HG02981 (cell line): Measurements from ENCODE around the gene AHCTF1.
"Not testable (repeated sequence)": the region's sequence is repeated elsewhere in the genome, so short reads cannot be mapped to it uniquely, and the experiment has no call there.

ENCODE experiments used
- ATAC-seq: cut with Tn5 transposase; IDR thresholded peaks from one replicate; pipeline ENCODE4 v1.9.1; 2021; ENCODE audit warnings: mild to moderate bottlenecking, moderate library complexity; ENCODE audit not compliant: unreplicated experiment

AHCTF1 gene

DNA sequence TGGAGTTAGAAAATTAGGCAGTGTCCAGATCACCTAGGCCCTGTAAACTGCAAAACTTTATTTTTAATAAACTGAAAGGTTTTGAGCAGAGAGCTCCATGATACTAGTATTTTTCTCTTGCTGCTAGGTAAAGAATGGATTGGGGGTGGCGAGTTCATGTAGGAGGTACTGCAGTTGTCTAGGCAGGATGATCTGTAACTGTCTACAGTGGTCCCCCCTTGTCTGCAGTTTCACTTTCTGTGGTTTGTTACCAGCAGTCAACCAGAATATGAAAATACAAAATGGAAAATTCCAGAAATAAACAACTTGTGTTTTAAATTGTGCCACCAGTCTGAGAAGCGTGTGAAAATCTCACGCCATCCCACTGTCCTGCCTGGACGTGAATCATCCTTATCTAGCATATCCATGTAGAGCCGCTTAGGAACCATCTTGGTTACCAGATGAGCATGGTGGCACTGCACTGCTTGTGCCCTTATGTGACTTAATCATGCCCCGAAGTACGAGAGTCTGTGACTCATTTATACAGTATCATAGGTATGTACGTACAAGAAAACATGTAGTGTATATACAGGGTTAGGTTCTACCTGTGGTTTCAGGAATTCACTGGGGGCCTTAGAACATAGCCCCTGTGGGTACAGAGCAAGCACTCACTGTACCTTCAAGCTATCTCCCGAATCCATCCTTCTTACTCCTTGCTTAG, 94.2 kb downstream of the AHCTF1 start:
- no peak for ATAC-seq

DNA sequence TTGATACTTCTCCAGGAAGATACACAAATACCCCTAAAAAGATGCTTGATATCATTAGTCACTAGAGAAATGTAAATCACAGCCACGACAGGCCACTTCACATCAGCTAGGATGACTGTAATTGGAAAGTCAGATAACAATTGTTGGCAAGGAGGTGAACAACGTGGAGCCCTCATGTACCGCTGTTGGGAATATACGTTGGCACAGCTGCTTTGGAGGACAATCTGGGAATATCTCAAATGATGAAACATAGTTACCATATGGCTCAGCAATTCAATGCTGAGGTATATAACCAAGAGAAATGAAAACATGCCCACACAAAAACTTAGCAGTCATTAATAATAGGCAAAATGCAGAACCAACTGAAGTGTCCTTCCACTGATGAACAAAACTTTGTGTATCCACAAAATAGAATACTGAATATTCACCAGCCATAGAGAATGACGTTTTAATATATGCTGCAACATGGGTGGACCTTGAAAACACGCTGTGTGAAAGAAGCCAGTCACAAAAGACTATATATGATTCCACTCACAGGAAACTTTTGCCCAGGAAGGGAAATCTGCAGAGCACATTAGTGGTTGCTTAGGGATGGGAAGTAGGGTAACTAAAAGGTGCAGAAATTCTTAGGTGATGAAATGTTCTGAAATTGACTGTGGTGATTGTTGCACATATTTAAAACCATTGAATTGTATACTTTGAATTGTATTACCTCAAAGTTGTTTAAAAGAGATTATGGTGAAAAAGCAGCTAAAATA, 95.4 kb downstream of the AHCTF1 start:
- ATAC-seq = no peak

DNA sequence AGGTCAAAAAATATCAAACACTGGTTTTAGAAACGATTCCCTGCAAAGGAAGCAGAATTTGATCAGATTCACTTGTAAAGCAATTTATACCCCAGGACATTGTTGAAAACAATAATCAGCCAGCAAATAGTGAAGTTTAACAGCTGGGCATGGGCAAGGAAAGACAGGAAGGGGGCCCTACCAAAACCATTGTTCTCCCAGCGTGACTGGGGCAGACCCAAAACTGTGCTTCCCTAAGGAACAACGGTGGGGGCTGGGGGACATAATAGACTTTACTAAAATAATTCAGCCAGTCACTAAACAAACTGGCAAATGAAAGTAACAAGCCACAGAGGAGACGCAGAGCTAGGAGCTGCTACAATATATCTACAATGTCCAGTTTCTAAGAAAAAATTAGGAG, 100.2 kb downstream of the AHCTF1 start:
- no peak for ATAC-seq

DNA sequence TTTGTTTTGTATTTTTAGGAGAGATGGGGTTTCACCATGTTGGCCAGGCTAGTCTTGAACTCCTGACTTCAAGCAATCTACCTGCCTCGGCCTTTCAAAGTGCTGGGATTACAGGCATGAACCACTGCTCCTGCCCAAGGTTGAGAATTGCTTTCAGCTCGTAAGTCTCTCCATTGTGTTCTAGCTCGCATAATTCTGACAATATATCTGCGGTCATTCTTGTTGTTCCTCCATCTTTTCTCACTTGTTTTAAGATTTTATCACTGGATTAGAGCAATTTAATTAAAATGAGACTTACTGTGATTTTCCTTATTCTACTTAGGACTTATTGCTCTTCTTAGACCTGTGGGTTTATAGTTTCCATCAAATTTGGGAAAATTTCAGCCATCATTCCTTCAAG, 102.9 kb downstream of the AHCTF1 start:
- ATAC-seq = no peak

DNA sequence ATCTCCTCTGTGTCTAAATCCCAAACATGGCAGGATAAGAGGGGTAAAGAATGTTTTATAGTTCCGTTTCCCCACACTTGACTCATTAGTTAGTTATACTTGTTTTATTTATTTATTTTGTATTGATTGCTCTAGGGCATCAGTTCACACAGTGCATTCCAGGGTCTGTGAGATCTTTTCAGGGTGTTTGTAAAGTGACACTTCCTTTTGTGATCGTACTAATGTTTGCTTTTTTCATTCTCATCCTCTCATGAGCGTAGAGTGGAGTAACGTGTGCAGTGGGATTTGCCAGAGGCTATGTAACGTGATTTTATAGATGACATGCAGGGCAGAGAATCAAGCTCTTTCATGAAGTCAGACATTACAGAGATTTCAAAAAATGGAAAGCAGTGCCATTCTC, 104.4 kb downstream of the AHCTF1 start:
- ATAC-seq = no peak

DNA sequence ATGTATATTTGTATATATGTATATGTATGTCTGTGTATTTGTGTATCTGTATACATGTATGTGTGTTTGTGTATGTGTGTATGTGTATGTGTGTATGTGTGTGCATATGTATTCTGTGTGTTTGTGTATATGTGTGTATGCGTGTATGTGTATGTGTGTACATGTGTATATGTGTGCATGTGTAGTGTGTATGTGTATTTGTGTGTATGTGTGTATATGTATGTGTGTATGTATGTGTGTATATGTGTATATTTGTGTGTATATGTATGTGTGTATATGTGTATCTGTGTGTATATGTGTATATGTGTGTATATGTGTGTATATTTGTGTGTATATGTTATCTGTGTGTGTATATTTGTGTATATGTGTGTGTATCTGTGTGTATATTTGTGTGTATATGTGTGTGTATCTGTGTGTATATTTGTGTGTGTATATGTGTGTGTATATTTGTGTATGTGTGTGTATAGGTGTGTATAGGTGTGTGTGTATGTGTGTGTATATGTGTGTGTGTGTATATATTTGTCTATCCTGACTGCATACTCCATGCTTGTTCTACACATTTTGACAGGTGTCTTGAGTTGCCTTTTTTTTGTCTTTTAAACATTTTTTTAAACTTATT, 106.1 kb downstream of the AHCTF1 start:
- no peak for ATAC-seq

DNA sequence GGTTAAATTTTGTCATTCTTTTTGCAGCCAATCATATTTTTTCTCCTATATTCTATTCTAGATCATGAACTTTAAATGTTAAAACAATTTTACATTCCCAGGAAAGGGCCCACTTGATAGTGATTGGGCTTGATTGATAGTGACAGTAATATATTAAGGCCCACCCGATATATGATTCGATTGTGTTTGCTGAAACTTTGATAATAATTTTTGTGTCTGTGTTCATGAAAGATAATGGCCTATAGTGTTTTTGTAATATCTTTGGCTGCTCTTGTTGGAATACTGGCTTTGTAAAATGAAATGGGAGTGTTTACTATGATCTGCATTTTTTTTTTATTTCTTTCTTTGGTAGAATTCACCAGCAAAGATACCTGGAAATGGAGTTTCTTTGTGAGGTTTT, 107.2 kb downstream of the AHCTF1 start:
- no peak for ATAC-seq

DNA sequence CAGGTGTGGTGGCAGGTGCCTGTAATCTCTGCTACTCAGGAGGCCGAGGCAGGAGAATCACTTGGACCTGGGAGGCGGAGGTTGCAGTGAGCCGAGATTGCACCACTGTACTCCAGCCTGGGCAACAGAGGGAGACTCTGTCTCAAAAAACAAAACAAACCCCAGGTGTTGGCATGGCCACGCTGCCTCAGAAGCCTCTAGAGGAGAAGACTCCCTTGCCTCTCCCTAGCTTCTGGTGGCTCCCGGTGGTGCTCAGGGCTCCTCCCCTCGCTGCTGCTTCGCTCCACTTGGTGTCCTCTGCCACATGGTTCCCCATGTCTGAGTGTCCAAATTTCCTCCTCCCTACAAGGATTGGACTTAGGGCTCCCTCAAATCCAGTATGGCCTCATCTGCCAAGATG, 109.6 kb downstream of the AHCTF1 start:
- ATAC-seq = not testable (repeated sequence)

DNA sequence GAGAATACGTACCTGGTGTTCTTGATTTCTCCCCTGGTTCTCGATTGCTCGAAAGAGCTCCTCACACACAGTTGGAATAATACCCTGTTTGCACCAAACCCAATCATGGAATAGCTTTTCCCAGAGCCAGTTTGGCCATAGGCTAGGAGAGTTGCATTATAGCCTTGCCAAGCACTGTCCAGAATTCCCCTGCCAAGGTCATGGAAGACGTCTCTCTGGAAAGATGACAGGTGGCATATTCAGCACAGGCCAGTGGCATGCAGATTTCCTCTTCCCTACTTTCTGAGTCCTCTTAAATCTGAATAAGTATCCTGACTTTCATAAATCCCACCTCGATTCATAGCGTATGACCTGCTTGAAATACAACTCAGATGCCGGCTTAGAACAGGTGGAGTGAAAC, 111.1 kb downstream of the AHCTF1 start:
- no peak for ATAC-seq

DNA sequence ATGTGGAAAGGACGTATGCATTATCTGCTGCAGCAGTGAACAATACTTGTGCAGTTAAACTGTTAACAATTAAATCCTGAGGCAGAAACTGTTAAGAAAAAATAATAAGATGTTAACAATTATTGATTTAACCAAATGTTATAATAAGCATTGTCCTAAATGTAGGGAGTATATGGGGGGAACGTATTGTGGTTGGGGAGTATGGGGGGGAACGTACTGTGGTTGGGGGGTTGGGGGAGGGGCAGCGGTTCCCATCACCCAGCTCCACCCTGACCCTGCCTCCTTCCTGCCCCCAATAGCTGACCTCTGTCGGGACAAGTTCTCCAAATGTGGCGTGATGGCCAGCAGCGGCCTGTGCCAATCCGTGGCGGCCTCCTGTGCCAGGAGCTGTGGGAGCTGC, 114.0 kb downstream of the AHCTF1 start:
- ATAC-seq = not testable (repeated sequence)

DNA sequence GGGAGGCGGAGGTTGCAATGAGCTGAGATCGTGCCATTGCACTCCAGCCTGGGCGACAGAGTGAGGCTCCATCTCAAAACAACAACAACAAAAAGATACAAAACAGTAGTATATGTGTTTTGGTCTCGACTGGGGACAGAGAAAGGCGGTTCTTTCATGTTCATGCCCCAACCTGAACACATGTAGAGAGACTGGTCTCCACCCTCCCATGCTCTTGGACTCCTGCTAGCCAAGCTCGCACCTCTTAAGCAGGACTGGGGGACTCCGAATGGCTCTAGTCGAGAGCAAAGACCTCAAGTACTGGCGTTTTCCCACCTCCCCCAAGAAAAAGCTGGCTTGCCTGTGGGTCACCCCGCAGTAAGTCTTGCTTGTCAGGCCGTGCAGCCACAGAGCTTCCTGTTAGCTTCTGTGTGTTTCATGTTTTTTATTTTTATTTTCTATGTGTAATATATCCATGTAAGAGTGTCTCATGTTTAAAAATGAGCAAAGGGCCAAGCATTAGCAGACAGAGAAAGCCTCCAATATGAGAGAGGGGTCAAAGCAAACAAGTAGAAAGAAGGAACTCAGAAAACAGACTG, 116.0 kb downstream of the AHCTF1 start:
- no peak for ATAC-seq

DNA sequence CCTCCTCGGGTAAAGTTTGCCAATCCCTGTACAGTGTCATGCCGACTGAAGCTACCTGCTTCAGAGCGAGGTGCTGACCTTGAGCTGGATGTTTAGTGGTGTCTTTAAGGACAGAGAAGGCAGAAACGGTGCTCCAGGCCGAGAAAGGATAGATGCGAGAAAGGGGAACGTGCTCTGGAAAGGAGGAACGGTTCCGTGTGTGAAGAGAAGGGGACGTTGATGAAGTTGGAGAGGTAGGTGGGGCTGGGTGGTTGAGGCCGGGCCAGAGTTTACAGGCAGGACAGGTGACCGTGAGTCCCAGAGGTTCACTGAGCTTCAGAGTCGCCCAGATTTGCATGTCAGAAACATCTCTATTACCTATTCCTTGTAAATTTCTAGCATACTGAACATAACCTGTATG, 116.9 kb downstream of the AHCTF1 start:
- ATAC-seq = no peak

DNA sequence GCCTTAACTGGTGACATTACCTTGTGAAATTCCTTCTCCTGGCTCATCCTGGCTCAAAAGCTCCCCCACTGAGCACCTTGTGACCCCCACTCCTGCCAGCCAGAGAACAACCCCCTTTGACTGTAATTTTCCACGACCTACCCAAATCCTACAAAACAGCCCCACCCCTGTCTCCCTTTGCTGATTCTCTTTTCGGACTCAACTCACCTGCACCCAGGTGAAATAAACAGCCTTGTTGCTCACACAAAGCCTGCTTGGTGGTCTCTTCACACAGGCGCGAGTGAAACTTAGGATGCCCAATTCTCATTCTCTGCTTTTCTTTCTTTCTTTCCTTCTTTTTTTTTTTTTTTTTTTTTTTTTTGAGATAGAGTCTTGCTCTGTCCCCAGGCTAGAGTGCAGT, 118.4 kb downstream of the AHCTF1 start:
- not testable (repeated sequence) for ATAC-seq

DNA sequence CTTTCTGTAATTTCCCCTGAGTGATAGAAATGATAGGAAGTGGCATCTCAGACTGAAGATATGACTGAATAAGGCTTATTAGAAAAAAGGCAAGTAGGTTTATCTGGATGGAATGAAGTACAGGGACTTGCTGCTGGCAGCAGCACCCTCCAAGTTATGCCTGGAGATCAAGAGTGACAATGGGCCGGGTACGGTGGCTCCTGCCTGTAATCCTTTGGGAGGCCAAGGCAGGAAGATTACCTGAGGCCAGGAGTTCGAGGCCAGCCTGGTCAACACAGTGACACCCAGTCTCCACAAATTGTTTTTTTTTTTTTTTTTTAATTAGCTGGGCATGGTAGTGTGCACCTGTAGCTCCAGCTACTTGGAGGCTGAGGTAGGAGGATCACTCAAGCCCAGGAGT, 119.8 kb downstream of the AHCTF1 start:
- ATAC-seq = no peak

DNA sequence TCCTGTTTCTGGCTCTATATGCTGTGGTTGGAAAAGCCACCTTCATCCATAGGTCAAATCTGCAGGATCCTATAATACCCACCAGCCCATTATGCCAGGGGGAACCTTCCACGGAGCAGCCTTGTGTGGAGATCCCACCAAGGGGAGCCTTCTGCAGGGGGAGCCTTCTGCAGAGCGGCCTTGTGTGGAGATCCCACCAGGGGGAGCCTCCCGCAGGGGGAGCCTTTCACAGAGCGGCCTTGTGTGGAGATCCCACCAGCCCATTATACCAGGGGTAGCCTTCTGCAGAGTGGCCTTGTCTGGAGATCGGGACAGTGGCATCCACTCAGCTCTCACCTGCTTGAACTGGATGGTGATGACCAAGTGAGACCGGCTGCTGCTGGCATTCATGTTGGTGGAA, 122.3 kb downstream of the AHCTF1 start:
- ATAC-seq = no peak

DNA sequence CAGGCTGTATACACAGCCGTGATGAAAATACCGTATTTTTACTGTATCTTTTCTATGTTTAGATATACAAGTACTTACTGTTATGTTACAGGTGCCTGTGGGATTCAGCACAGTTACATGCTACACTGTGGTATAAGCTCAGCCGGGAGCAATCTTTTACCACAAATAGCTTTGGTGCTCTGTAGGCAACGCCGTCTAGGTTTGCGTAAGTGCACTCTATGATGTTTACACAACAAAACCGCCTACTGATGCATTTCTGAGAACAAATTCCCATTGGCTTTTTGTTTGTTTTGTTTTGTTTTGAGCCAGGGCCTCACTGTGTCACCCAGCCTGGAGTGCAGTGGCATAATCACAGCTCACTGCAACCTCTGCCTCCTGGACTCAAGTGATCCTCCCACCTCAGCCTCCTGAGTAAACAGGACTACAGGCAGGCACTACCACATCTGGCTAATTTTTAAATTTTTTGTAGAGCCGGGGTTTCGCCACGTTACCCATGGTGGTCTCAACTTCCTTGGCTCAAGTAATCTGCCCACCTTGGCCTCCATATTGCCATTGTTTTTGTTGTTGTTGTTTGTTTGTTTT, 126.5 kb downstream of the AHCTF1 start:
- ATAC-seq = no peak

DNA sequence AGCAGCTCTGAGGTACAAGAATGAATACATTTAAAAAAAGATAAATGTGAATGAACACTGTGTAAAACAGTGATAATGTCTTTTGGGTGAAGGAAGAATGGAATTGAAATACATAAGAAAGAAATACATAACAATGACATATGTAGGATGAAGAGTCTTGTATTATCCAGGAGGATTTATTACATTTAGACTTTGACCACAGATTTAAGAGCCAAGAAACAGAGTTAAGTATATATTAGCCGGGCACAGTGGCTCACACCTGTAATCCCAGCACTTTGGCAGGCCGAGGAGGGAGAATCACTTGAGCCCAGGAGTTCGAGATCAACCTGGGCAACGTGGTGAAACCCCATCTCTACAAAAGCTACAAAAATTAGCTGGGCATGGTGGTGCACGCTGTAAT, 127.9 kb downstream of the AHCTF1 start:
- no peak for ATAC-seq

DNA sequence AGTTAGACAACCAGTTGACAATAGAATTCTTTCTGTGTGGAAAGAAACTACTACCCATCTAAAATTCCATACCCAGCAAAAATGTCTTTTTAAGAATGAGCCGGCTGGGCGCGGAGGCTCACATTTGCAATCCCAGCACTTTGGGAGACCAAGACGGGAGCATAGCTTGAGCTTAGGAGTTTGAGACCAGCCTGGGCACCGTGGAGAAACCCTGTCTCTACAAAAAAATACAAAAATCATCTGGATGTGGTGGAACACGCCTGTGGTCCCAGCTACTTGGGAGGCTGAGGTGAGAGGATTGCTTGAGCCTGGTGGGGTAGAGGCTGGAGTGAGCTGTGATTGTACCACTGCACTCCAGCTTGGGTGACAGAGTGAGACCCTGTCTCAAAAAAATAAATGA, 128.4 kb downstream of the AHCTF1 start:
- no peak for ATAC-seq

DNA sequence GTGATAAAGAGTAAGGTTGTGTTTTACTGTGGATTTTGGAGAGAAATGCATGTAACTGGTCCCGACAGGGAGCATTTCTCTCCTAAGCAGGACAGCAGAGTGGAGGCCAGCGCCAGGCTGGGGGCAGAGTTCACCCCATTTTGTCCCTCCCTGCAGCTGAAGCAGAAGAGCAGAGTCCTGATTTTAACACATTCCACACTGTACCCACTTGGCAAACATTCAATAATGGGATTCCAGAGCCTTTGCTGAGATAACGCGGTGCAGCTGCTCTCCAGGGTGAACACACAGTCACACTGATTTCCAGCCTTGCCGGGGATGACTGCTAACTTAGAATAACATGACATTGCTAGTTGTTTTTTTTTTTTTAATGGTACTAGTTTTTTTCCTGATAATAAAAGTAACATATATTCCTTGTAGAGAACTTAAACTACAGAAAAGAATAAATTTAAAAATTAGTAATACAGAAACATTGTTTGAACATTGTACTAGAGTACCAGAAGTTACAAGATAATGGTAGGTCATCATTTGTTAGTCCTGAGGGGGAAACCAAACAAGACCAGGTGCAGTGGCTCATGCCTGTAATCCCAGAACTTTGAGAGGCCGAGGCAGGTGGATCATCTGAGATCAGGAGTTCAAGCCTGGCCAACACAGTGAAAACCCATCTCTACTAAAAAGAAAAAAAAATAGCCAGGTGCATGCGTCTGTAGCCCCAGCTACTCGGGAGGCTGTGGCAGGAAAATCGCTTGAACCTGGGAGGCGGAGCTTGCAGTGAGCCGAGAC, 130.3 kb downstream of the AHCTF1 start:
- ATAC-seq = no peak

DNA sequence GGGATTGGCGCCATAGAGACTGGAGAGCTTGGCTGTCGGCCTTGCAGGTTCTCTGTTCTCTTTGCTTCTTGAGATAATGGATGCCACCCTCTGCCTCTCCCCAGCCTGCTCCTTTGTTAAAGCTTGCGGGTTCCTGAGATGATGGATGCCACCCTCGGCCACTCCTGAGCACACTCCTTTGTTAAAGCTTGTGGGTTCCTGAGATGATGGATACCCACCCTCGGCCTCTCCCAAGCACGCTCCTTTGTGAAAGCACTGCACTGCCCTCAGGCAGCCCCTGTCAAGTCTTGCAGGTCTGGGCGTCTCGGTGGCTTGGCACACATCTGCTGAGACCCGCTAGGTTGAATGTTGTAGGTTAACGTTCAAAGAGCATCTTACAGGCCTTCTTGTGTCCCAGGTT, 131.0 kb downstream of the AHCTF1 start:
- ATAC-seq = no peak

DNA sequence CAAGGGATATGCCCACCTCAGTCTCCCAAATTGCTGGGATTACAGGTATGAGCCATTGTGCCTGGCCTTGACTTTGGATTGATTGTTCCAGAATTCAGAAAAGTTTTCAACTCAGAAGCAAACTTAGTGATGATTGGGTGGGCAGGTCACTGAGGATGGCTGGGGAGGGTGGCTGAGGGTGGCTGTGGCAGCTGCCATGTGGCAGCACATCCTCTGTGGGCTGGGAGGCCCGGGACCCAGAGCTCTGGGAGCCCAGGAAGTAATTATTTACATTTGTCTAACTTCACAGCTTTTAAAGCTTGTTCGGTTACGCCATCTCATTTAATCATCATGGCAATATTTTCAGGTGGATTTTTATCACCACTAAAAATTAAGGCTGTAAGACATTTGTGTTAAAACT, 131.4 kb downstream of the AHCTF1 start:
- ATAC-seq = no peak
